LHCN-M2 (cell line): ENCODE data around the gene RRBP1. TPM values are rescaled to one million over a fixed set of nuclear protein-coding genes. Genes with fewer than 3 reads are reported as not detected.

Source experiments
- DNase-seq: peaks from one replicate; pipeline ENCODE4 v3.0.0-alpha.2; 2012; ENCODE audit warnings: low read depth
- total RNA-seq: library from RNA; depleted of rRNA; stranded (reverse); fragments of >200 nt; gene quantifications from 2 replicates; pipeline ENCODE4 v1.2.3, GENCODE V29; 2014

The RRBP1 gene
- total RNA-seq, 1 experiment from 2014 or later: 154 TPM

GRCh38 chr20:17612287-17612991 lies 69.6 kb downstream of the RRBP1 start:
- no peak for DNase-seq

GRCh38 chr20:17611540-17612286 lies 70.3 kb downstream of the RRBP1 start:
- DNase-seq: no peak

- DNase-seq: no peak
Measured at GRCh38 chr20:17611290-17611539, 70.8 kb downstream of the RRBP1 start.

- no peak for DNase-seq
Measured at GRCh38 chr20:17610566-17611289, 71.3 kb downstream of the RRBP1 start.

- no peak for DNase-seq
Measured at GRCh38 chr20:17609811-17610377, 72.1 kb downstream of the RRBP1 start.

DNA sequence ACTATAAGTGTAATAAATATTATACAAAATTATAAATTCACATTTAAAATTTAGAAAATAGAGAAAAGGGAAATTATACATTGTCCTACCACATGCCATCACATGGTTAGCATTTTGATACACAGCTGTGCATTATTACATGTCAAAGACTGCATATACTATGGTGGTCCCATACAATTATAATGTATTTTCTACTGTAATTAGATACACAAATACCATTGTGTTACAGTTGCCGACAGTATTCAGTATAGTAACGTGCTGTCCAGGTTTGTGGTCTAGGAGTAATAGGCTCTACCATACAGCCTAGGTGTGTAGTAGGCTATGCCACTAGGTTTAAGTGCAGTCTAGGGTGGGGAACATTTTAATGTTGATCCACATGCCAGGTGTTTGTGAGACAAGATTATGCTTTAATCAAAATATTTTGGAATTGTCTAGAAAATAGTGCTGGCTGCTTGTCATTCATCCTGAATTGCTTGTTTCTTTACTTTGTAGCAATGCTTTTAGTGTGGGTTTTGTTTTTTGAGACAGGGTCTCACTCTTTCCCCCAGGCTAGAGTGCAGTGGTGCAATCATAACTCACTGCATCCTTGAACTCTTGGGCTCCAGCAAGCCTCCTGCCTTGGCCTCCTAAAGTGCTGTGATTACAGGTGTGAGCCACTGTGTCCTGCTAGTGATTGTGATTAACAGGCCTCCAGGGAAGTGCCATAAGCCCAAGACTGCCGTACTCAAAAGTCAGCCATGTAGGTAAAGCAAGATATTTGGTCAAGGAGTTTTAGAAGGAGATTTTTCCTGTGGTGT lies 73.1 kb downstream of the RRBP1 start:
- DNase-seq: no peak

DNA sequence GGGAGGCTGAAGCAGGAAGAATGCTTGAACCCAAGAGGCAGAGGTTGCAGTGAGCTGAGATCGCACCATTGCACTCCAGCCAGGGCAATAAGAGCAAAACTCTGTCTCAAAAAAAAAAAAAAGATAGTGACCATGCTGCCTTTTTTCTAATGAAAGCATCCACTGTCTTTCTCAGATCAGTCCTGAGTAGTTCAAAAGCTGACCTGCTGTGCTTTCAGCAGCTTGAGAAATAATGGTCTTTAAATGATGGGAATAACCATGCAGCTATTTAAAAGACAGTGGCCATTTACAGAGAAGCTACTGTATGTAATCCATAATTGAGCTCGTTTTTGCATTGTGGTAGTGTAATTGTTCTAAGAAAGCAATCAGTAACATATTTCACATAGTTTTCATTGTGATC lies 76.0 kb downstream of the RRBP1 start:
- DNase-seq: no peak

- DNase-seq: no peak
Measured at GRCh38 chr20:17605131-17605660, 76.8 kb downstream of the RRBP1 start.

DNA sequence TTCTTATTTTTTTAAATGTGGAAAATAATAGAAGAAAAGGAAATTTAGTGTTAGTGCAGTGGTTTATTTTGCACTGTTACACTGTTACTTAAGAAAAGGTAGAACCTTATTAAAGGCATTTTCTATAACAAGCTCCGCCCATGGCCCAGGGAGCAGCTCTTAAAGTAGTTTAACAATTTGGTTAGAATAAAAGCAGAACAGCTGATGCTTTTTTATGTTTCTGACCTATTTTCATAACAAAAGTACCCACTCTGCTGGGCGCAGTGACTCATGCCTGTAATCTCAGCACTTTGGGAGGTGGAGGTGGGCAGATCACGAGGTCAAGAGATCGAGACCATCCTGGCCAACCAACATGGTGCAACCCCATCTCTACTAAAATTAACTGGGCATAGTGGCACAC lies 79.5 kb downstream of the RRBP1 start:
- DNase-seq: no peak

- DNase-seq: no peak
Measured at GRCh38 chr20:17601957-17602356, 80.1 kb downstream of the RRBP1 start.

DNA sequence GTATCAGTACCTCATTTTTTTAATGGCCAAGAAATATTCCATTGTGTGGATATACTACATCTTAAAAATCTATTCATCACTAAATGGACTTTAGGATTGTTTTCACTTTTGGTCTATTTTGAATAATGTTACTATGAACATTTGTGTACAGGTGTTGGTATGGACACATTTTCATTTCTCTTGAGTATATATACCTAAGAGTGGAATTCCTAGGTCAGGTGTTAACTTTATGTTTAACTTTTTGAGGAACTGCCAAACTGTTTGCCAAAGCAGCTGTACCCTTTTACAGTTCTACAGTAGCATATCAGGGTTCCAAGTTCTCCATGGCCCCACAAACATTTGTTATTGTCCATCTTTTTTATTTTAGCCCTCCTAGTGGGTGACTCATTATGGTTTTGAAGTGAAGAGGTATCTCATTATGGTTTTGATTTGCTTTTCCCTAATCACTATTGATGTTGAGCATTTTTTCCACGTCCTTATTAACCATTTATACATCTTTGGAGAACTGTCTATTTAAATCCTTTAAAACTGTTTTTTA lies 84.0 kb downstream of the RRBP1 start:
- DNase-seq: peak; percentile 64

DNA sequence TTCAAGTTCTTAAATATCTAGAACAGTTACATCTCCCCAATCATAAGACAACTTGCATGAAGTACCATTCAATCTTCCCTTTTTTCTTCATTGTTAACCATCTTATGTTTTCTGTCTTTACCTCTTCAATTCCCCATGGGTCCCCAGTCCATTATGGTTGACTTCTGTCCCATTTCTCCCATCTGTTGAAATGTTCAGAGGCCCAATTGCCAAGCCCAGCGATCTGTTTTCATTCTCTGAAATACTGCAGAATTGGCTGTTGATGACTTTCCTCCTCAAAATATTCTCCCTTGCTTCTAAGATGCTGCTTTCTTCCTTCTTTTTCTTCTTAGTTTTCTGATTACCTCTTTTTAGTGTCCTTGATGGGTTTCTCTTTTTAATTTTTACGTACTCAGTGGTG lies 86.2 kb downstream of the RRBP1 start:
- DNase-seq: no peak

- DNase-seq: no peak
Measured at GRCh38 chr20:17594443-17594842, 87.6 kb downstream of the RRBP1 start.

GRCh38 chr20:17593902-17594301 lies 88.1 kb downstream of the RRBP1 start:
- DNase-seq: no peak

GRCh38 chr20:17590245-17590644 lies 91.8 kb downstream of the RRBP1 start:
- no peak for DNase-seq

GRCh38 chr20:17589161-17589834 lies 92.7 kb downstream of the RRBP1 start:
- DNase-seq: no peak

DNA sequence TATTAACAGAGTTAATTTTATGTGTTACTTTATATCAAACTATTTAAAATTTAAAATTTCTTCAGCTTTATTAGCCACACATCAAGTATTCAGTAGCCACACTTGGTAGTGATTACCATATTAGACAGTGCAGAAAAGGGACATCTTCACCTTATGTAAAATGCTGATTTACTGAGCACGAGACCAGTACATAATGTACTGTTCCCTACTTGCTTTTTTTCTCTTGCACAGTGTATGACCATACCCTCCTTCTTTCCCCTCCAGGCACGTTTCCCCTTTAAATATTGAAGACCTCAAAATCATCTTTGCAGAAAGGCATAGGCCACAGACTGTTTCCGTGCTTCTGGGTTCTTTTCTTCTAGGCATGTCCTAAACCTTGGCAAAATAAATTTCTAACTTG lies 94.2 kb downstream of the RRBP1 start:
- DNase-seq: no peak

GRCh38 chr20:17587148-17587547 lies 94.9 kb downstream of the RRBP1 start:
- no peak for DNase-seq

DNA sequence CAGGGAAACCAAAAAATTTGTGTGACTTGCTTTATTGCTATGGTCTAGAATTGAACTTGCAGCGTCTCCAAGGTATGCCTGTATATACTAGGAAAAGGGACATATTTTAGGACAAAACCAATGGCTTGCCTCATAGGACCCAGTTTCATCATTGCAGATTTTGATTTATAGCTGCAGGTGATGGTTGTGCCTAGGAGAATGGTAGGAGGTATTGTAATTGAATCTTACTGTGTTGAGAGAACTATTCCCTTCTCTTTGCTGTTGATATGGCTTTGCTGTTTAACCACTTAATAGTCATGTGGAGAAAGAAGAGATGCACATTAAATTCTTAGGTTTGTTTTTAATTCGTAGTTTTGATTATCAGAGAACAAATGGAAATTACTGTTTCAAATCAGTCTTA lies 95.8 kb downstream of the RRBP1 start:
- DNase-seq: no peak

GRCh38 chr20:17584689-17585088 lies 97.4 kb downstream of the RRBP1 start:
- peak; percentile 75 for DNase-seq

GRCh38 chr20:17583126-17583525 lies 98.9 kb downstream of the RRBP1 start:
- DNase-seq: no peak
